Stimulated activated CD8-positive, alpha-beta memory T cell treated with anti-CD3 and anti-CD28 coated beads, Interleukin-7, amount 100 ng/mL, for 4 hours (primary cell): ENCODE results near the gene ITGAE.
"Not testable (repeated sequence)": the region's sequence is repeated elsewhere in the genome, so short reads cannot be mapped to it uniquely, and the experiment has no call there.

Experiments used
- DNase-seq, 2 donors: peaks; one replicate each; pipeline ENCODE4 v3.0.0-alpha.2; 2020; ENCODE audit warnings: low read depth in 2 of 2

The ITGAE gene, protein sequence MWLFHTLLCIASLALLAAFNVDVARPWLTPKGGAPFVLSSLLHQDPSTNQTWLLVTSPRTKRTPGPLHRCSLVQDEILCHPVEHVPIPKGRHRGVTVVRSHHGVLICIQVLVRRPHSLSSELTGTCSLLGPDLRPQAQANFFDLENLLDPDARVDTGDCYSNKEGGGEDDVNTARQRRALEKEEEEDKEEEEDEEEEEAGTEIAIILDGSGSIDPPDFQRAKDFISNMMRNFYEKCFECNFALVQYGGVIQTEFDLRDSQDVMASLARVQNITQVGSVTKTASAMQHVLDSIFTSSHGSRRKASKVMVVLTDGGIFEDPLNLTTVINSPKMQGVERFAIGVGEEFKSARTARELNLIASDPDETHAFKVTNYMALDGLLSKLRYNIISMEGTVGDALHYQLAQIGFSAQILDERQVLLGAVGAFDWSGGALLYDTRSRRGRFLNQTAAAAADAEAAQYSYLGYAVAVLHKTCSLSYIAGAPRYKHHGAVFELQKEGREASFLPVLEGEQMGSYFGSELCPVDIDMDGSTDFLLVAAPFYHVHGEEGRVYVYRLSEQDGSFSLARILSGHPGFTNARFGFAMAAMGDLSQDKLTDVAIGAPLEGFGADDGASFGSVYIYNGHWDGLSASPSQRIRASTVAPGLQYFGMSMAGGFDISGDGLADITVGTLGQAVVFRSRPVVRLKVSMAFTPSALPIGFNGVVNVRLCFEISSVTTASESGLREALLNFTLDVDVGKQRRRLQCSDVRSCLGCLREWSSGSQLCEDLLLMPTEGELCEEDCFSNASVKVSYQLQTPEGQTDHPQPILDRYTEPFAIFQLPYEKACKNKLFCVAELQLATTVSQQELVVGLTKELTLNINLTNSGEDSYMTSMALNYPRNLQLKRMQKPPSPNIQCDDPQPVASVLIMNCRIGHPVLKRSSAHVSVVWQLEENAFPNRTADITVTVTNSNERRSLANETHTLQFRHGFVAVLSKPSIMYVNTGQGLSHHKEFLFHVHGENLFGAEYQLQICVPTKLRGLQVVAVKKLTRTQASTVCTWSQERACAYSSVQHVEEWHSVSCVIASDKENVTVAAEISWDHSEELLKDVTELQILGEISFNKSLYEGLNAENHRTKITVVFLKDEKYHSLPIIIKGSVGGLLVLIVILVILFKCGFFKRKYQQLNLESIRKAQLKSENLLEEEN

DNA sequence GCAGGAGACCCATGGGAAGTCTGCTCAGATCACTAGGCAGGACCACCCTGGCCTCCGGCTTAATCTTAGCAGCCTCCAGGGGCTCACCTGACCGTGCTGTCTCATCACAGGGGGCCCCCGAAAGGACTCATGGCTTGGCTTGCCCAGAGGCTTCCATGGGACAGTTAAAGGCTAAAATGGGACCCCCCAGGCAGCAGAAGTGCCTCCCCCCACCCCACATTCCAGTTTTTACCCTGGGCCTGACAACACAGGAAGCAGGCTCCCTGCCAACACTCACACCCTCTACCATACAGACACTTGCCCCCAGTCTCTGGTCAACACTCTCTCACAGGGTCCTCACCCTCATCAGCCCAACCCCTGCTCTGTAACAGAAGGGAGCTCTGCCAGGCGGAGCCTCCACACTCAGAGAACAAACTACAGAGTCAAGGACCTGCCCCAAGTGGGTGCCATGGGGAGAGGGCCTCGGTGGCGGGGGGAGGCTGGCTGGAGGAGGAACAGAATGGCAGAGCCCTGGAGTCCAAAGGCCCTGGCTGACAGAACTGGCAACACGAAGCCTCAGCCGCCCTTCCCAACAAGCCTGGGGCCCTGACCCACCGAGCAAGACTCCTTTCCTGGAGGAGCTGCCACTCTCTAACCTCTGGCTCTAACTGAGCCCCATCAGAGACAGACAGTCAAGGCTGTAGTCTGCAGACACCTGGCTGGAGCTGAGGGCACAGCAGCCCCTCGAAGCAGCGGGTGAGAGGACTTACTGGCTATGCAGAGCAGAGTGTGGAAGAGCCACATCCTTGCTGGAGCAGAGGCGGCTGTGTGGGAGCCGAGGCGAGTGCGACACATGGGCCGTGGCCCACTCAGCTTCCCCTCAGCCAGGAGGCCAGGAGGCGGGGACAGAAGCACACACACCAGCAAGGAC, at the start of gene ITGAE:
TSS of gene ITGAE (minus strand) at position 827 of the 910 bp plus-strand sequence. CDS start at position 783, 44 bp downstream.
- no peak for DNase-seq

DNA sequence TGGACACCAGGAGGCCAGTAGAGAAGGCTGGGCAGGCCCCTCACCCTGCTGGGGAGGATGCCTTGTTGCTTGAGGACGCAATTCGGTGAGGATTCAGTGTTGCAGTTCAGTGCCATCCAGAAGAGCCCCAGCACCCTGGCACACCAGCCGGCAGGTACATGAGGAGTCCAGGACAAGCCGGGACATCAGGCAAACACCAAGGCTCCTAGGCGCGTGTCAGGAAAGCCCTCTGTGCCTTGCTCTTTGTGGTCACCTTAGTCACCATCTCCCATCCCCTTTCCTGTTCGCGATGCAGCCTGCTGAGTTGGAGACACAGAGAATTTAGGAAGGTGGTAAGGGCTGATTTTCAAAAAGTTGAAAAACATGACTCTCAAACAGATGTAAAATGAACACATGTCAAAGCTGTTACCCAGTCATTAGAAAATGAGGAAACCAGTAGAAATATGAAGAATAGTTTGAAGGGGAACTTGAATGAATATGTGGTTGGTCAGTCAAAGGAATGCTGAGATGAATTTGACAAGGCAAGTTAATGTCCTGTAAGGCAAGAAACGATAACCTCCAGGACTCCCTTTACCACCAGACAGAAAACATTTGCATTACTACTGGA, 47.3 kb upstream of the ITGAE start:
- no peak for DNase-seq

DNA sequence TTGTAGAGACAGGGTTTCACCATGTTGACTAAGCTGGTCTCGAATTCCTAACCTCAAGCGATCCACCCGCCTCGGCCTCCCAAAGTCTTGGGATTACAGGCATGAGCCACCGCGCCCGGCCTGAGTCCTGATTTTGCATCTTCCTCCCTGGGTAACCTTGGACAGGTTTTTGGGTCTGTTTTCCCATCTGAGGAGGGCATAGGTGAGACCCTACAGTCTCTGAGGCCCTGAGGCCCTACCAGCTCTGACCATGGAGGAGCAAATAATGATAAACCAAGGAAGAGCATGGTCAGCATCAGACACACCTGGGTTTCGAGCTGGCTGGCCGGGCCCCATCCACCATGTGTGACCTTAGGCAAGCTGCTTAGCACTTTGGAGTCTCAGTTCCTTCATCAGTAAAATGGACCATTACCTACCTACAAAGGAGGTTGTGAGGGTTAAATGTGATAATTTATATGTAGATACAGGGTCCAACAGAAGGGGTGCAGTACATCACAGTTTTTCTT, 46.2 kb upstream of the ITGAE start:
- DNase-seq, result no peak

DNA sequence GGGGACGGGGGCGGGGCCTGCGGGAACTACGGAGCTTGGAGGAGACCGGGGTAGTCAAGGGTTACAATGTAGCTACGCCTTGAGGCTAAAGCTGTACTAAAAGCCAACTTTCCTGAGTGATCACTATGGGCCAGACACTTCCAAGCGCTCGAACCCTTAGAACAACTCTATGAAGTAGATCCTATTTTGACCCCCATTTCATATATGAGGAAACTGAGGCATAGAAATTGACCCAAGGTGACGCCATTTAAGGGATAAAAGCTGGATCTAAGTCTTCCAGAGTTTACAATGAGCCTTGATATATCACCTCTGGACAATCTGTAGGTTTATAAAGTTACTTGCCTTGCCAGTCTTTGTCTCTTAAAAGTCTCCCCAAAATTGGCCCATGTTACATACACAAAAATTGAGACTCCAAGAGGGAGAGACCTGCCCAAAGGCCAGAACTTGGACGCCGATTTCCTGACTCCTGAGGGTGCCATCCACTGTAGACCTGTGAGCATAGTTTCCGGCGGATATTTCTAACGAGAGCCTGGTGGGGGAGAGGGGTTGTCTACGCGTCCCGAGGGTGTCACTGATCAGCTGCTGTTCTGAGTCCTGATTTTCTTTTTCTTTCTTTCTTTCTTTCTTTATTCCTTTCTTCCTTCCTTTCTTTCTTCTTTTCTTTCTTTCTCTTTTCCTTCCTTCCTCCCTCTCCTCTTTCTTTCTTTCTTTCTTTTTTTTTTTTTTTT, 45.6 kb upstream of the ITGAE start:
- DNase-seq, result no peak

DNA sequence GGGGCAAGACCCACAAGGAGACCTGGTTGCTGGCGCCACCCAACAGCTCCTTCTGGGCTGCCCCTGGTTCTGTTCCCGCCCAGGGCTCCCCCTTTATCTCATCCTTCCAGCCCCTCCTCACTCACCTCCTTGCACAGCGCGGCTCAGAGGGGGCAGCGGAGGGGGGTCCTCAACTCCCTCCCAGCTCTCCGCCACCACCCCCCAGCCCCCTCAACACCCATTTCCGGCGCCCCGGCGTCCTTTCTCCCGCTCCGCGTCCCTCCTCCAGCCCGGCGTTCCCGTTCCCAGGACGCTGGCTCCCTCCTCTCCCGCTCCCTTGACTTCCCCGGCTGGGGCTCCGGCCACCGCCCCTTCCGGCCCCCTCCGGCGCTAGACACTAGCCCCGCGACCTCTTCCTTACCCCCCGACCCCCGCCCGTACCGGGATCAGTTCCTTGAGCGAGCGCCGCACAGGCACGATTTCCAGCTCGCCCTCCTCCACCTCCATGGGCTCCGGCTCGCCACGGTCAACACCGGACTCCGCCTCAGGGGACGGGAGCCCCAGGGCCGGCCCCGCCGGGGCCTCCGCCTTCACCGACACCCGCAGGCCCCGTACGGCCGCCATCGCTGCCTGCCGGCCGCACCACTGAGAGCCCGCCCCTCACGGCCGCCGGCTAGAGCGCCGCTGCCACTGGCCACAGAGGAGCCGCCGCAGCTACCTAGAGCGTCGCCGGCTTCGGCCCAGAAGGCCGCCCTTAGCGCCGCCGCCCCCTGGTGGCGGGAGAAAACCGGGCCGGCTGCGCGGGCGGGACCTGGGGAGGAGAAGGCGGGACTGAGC, 44.8 kb upstream of the ITGAE start, which contains the start of gene NCBP3:
TSS of gene NCBP3 (minus strand) at position 626 of the 816 bp plus-strand sequence. CDS start at position 603, 23 bp downstream.
- peak; percentile 75 to 87 for DNase-seq

DNA sequence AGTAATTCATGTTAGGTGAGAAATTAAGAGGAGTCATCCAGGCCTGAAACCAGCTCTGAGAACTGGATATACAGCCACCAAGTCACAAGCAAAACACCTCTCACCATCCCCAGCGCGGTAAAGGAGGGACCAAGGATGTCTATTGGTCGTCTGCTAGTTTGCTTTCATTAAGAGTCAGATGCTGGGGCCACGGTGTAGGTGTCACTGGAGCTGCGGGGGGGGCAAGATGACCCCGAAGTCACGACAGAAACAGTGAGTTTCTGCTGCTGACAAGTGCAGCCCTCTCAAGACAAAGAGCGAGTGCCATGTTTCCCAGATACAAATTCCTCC, 44.3 kb upstream of the ITGAE start:
- DNase-seq, result peak in 1 of 2 donors; percentile 8

DNA sequence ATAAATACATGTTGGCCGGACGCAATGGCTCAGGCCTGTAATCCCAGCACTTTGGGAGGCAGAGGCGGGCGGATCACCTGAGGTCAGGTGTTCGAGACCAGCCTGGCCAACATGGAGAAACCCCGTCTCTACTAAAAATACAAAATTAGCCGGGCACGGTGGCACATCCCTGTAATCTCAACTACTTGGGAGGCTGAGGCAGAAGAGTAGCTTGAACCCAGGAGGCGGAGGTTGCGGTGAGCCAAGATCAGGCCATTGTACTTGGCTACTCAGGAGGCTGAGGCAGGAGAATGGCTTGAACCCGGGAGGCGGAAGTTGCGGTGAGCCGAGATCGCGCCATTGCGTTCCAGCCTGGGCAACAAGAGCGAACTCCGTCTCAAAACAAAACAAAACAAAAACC, 43.6 kb upstream of the ITGAE start:
- not testable (repeated sequence) for DNase-seq

DNA sequence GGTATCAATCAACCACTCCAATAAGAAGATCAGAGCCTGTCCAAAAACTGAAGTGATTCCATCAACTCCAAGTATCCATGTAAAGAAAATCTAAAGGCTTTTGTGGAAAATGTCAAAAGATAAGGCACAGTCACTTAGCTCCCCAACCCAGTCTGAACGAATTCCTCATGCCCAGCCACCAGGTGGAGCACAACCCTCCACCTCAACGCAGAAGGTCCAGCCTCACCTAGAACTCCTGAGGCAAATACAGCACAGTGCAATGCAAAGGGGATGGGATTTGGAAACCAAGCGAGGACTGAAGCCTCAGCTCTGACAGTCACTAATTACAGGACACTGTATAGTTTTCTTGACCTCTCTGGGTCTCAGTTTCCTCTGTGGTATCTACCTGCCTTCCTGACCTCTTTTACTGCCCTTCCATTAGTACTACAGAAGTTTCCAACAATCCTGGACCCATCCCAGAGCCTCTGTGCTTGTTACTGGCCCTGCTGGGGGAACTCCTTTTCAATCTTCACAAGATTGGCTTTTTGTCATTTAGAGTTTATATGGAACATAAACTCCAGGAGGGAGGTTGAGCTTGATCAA, 43.0 kb upstream of the ITGAE start:
- DNase-seq, result peak; percentile 21 to 30

DNA sequence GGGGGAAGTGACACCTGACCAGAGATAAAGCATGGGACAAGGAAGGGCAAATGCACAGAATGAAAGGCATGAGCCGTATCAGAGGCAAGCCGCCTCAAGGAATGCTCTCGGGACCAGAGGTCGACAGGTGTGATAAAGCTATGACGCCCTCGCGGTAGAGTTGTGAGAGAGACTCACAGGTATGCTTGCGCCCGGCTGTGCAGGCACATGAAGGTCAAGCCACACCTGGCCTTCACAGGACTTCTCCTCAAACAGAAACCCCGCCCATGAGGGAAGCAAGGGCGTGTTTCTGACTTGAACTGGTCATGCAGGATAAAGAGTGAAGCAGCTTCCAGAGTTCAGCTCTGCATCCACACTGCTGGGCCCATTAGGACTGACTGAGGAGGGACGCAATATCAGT, 37.2 kb upstream of the ITGAE start:
- DNase-seq, result no peak

DNA sequence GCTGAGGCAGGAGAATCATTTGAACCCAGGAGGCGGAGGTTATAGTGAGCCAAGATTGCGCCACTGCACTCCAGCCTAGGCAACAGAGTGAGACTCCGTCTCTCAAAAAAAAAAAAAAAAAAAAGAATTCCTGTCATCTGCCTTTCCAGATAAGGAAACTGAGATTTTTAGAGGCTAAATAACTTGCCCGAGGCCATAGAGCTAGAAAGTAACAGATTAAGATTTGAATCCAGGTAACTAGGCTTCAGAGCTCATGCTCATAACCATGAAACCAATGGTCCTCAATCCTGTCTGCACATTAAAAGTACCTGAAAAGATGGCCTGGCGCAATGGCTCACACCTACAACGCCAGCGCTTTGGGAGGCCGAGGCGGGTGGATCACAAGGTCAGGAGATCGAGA, 35.6 kb upstream of the ITGAE start:
- DNase-seq, result no peak

DNA sequence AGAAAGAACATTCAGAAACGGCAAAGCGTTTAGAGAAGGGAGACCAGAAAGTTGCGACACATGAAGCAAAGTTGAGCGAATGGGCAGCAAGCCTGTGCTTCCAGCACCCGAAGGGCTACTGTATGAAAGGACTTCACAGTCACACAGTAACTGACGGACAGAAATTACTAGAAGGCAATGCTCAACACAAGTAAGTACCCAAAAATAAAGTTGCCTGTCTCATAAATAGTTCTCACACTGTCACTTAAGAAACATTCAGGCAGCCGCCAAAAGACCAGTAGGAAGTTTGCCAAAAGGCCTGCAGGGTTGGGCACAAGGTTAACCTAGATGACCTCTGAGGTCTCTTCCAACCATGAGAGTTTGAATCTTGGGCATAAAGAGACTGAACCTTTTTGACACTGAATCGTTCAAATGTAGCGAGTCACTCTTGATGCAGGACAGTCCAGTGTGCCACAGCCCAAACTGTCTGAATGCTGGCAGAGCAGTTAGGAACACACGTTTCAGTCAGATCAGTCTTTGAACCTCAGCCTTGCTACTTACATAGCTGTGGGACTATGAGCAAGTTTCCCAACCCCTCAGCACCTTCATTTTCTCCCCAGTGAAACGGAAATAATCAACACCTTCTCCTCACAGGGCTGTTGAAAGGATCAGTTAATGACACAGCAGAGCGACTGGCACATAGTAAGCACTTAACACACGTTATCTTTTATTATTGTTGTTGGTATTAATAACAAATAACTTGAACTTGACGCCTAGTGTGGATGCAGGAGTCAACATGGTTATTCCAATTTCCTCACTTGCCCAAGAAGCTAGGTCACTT, 34.6 kb upstream of the ITGAE start:
- DNase-seq, result no peak

DNA sequence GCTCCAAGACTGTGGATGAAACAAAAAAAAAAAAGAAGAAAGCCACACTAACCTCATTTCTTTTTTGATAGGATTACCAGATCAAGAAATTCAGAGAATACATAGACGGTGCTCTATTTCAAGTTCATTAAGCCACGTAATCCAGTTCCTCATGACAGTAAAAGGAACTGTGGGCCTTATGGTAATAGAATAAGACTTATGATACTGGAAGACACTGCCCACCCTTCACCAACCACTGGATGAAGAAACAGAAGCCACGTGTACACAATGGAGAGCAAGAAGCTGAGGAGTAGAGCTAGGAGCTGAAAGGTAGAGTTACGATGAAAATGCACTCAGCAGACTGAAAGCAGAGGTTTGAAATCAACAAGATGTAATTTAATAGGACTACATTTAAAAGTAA, 33.8 kb upstream of the ITGAE start:
- DNase-seq, result no peak

DNA sequence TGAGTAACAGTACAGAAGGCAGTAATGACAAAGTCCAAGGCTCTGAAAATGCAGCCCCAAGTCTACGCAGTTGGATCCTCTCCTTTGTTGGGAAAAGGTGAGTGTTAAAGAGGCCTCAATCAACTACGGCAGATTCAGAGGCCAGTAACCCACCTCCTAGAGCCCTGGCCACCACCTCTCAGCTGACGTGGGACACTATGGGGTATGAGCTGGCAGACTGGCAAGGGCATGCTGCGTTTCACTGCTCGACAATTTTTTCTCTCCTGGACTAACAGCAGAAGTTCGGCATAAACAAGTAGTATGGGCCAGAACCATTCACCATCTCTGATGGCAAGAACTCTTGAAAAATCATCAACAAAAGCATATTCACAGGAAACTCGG, 27.9 kb upstream of the ITGAE start:
- DNase-seq, result no peak

DNA sequence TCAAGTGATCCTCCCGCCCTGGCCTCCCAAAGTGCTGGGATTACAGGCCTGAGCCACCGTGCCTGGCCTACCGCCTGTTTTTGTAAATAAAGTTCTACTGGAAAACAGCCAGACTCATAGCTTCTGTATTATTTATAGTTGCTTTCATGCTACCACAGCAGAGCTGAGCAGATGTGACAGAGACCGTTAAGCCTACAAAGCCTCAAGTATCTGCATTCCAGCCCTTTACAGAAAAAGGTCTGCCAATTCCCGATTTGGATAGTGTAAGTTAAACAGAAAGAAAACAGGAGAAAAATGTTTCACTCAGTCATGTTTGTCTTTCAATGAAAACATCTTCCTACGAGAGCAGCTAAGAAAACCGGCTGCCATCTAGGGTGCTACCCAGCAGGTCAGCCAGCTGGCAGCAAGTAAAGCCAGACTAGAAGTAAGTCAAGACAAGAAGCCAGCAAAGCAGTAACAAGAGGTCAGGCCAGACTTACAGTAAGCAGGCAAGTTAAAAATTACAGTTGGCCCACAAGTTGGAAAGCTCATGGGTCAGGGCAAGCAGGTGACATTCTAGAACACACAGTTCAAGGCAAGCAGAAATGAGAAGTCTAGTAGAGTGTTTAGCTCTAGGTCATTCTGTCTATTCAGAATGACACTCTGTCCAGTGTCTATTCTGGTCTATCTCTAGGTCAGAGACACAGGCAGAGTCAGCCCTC, 27.3 kb upstream of the ITGAE start:
- DNase-seq, result no peak

DNA sequence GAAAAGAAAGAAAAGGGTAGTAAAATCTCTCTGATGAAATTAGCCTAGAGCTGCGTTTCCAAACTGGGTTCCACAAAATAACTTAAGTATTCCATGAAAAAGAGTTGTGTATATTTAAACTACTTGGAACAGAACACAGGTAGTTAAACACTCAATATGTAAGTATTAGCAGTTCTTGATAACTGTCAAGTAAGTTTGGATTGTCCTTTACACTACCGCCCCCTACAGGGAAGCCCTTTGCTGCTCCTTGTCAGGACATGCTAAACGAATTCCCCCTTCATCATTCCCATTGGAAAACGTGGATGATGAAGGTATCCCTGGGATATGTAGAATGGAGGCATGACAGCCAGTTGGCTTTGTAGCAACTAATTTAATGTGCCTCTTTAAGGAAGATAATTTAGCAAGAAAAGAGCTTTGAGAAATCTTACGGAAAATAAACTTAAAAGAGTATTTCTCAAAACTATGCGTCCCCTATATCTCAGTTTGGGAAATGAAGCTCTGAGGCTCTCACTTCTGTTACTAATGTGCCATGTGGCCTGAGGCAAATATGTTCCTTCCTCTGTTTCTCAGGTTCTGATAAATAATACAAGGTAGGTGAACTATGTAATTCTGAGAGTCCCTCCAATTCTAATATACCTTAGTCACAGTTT, 26.3 kb upstream of the ITGAE start:
- peak; percentile 36 to 61 for DNase-seq

DNA sequence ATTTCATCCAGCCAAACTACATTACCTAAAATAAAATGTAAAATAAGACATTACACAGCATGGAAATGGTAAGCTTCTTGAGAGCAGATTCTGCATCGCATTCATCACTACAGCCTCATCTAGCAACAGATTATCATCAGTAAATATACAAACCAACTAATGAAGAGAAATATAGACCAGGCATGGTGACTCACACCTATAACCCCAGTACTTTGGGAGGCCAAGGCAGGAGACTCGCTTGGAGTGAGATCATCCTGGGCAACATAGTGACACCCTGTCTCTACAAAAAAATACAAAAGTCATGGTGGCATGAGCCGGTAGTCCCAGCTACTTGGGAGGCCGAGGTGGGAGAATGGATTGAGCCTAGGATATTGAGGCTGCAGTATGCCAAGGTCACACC, 25.2 kb upstream of the ITGAE start:
- no peak for DNase-seq

DNA sequence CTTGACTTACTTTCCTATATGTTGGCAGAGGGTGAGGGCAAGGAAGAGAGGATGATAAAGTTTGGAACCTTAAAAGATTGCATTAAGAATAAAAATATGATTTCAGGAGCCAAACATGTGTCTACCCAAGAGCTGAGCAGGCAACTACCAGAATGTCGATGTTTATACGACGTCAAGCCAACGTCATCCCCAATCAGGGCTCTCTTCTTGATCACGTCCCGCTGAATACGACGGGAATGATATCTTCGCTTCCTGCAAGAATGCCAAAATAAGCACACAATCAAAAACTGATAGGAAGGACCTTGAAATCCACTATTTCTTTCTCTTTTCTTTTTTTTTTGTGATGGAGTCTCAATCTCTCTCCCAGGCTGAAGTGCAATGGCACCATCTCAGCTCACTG, 20.1 kb upstream of the ITGAE start:
- no peak for DNase-seq
